Measurements from ENCODE around the gene TMPRSS13.

Gene TMPRSS13

DNA sequence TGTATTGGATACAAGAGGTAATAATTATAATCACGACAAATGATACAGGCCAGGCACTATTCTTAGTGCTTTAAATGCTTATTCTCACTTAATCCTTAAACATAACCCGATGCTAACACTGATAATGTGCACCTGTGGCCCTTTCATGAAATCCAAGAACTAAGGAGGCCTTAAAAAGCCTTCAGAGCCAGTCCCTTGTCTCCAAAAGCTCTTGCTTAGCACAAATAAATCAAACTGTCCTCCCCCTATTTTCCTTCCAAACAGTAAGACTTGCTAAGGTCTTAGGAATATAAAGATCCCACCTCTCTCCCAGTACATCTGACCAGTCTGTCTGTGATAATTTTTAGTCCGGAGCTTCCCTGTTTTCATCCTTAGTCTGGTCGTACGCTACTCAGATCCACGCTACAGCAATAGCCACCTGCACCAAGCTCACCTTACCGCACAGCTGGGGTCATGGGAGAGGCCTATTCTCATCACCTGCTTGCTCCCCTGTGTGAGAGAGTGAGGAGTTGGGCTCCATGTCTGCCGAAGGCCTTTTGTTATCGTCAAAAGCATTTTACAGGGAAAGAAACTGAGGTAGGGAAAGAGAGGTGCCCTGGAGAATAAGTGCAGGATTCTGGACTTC is 69.6 kb downstream of the TMPRSS13 start:
- TF ChIP-seq EZH2 (IDR thresholded peaks at IDR 0.05; ENCODE audit: borderline replicate concordance, low read depth, low read length, severe bottlenecking): no peak
- TF ChIP-seq, protein P1, sequence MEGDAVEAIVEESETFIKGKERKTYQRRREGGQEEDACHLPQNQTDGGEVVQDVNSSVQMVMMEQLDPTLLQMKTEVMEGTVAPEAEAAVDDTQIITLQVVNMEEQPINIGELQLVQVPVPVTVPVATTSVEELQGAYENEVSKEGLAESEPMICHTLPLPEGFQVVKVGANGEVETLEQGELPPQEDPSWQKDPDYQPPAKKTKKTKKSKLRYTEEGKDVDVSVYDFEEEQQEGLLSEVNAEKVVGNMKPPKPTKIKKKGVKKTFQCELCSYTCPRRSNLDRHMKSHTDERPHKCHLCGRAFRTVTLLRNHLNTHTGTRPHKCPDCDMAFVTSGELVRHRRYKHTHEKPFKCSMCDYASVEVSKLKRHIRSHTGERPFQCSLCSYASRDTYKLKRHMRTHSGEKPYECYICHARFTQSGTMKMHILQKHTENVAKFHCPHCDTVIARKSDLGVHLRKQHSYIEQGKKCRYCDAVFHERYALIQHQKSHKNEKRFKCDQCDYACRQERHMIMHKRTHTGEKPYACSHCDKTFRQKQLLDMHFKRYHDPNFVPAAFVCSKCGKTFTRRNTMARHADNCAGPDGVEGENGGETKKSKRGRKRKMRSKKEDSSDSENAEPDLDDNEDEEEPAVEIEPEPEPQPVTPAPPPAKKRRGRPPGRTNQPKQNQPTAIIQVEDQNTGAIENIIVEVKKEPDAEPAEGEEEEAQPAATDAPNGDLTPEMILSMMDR (IDR thresholded peaks at IDR 0.05; ENCODE audit: borderline replicate concordance, extremely low read depth, low read length, poor library complexity, severe bottlenecking): no peak
- peaks cover 40% of the 10 kb centered on the region for H3K36me3 ChIP-seq (ENCODE audit: insufficient read depth, low read length)
- no peaks in the 10 kb centered on the region; the same call in 1 of the 2 replicates for H3K4me1 ChIP-seq (ENCODE audit: insufficient read depth, low read length)
- H4K20me1 ChIP-seq (ENCODE audit: insufficient read depth, low read length): peaks cover 50% of the 10 kb centered on the region
- H2AFZ ChIP-seq (ENCODE audit: low read depth, low read length): no peak overlapping the region
- DNase-seq: no peak
- H3K27ac ChIP-seq (ENCODE audit: low read length): peak overlapping the region; percentile 37; the same call in 1 of the 2 replicates
- ATAC-seq (ENCODE audit: insufficient read depth, low read depth): no peak
- H3K4me3 ChIP-seq (ENCODE audit: low read depth in 1 of 2, low read length in 2 of 2): no peak overlapping the region
- H3K27me3 ChIP-seq (ENCODE audit: insufficient read depth, low read length, poor library complexity): no peaks in the 10 kb centered on the region
- H3K4me2 ChIP-seq (ENCODE audit: insufficient read depth, low read length): no peak overlapping the region
- H3K79me2 ChIP-seq (ENCODE audit: insufficient read depth, low read length): peaks cover 92% of the 10 kb centered on the region
- no peaks in the 10 kb centered on the region for H3K9me3 ChIP-seq (ENCODE audit: insufficient read depth, low read length, severe bottlenecking)
- H3K9ac ChIP-seq (ENCODE audit: low read depth, low read length): no peak overlapping the region

DNA sequence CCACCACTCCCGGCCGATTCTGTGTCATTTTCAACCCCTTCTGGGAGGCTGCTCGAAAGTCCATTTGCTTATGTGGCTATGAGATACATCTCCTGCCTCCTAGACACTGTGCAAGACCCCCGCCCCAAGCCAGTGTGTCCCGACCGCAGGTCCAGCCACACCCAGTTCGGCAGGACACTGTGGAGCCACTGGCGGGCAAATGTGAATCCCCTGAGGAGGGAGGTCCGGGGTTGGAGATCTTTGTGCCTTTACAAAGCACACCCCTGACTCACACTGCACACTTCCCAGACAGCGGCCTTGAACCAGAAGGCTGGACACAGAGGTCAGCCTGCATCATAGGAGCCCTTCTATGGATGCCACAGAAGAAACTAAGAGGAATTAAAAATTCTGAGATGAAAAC is 70.1 kb downstream of the TMPRSS13 start:
- no peak overlapping the region for H3K4me3 ChIP-seq (ENCODE audit: low read depth in 1 of 2, low read length in 2 of 2)
- no peaks in the 10 kb centered on the region; the same call in 1 of the 2 replicates for H3K4me1 ChIP-seq (ENCODE audit: insufficient read depth, low read length)
- H2AFZ ChIP-seq (ENCODE audit: low read depth, low read length): no peak overlapping the region
- peaks cover 92% of the 10 kb centered on the region for H3K79me2 ChIP-seq (ENCODE audit: insufficient read depth, low read length)
- DNase-seq: no peak
- H4K20me1 ChIP-seq (ENCODE audit: insufficient read depth, low read length): peaks cover 50% of the 10 kb centered on the region
- no peak overlapping the region for H3K4me2 ChIP-seq (ENCODE audit: insufficient read depth, low read length)
- peaks cover 45% of the 10 kb centered on the region for H3K36me3 ChIP-seq (ENCODE audit: insufficient read depth, low read length)
- no peak overlapping the region for H3K9ac ChIP-seq (ENCODE audit: low read depth, low read length)
- H3K9me3 ChIP-seq (ENCODE audit: insufficient read depth, low read length, severe bottlenecking): no peaks in the 10 kb centered on the region
- TF ChIP-seq, protein P1 (IDR thresholded peaks at IDR 0.05; ENCODE audit: borderline replicate concordance, extremely low read depth, low read length, poor library complexity, severe bottlenecking): no peak
- TF ChIP-seq EZH2 (IDR thresholded peaks at IDR 0.05; ENCODE audit: borderline replicate concordance, low read depth, low read length, severe bottlenecking): no peak
- H3K27me3 ChIP-seq (ENCODE audit: insufficient read depth, low read length, poor library complexity): no peaks in the 10 kb centered on the region
- no peak overlapping the region for H3K27ac ChIP-seq (ENCODE audit: low read length)
- no peak for ATAC-seq (ENCODE audit: insufficient read depth, low read depth)

DNA sequence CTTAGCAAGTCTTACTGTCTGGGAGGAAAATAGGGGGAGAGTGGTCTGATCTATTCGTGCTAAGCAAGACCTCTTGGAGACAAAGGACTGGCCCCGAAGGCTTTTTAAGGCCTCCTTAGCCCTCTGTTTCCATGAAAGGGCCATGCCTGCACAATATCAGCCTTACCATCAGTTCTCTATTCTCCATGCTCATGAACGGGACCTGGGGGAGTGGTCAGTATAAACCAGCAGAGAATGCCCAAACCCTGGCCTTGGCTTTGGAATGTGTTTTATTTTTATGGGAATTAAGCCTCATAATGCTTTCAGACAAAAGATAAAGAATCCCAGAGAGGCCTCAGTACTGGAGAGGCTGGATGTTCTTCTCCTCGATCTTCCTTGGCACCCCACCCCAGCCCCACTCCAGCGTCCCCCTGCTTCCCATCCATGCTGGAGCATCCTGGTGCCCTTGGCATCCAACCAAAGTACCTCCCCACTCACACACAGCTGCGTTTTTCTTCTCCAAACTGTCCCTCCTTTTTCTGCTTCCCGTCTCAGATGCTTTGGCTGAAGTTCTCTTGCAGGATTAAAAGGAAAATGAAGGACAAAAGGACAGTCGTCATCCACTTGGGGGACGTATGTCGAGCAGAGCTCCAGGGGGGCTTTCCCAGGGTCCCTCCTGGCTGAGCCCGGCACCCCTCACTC is 71.3 kb downstream of the TMPRSS13 start:
- Histone ChIP-seq H3K27me3 (ENCODE audit: insufficient read depth, low read length, poor library complexity) (no peaks in the 10 kb centered on the region), H2AFZ (ENCODE audit: low read depth, low read length) (no peak overlapping the region), H3K9ac (ENCODE audit: low read depth, low read length) (no peak overlapping the region), H3K36me3 (ENCODE audit: insufficient read depth, low read length) (peaks cover 50% of the 10 kb centered on the region), H3K79me2 (ENCODE audit: insufficient read depth, low read length) (peaks cover 92% of the 10 kb centered on the region), H3K27ac (ENCODE audit: low read length) (no peak overlapping the region), H3K4me1 (ENCODE audit: insufficient read depth, low read length) (no peaks in the 10 kb centered on the region; the same call in 1 of the 2 replicates), H4K20me1 (ENCODE audit: insufficient read depth, low read length) (peaks cover 48% of the 10 kb centered on the region), H3K4me3 (ENCODE audit: low read depth in 1 of 2, low read length in 2 of 2) (no peak overlapping the region), H3K9me3 (ENCODE audit: insufficient read depth, low read length, severe bottlenecking) (no peaks in the 10 kb centered on the region), H3K4me2 (ENCODE audit: insufficient read depth, low read length) (no peak overlapping the region)
- no peak for TF ChIP-seq EZH2 (IDR thresholded peaks at IDR 0.05; ENCODE audit: borderline replicate concordance, low read depth, low read length, severe bottlenecking)
- TF ChIP-seq, protein P1 (IDR thresholded peaks at IDR 0.05; ENCODE audit: borderline replicate concordance, extremely low read depth, low read length, poor library complexity, severe bottlenecking): no peak
- ATAC-seq (ENCODE audit: insufficient read depth, low read depth) (no peak), DNase-seq (no peak)
